HG03521 (cell line): ENCODE results near the gene PTPRE.
A peak's percentile ranks its signal among the peaks of the same experiment; 100 is the strongest.

Experiments
- ATAC-seq: cut with Tn5 transposase; IDR thresholded peaks from one replicate; pipeline ENCODE4 v1.9.1; 2021; ENCODE audit warnings: mild to moderate bottlenecking, moderate library complexity; ENCODE audit not compliant: unreplicated experiment

The PTPRE gene

GRCh38 chr10:127997271-127997670, 90.4 kb downstream of the PTPRE start:
- ATAC-seq: no peak

GRCh38 chr10:127997937-127998336, 91.0 kb downstream of the PTPRE start:
- ATAC-seq: no peak

- ATAC-seq: no peak
Measured at GRCh38 chr10:127998501-127999144, 91.7 kb downstream of the PTPRE start.

- ATAC-seq: no peak
Measured at GRCh38 chr10:127999297-128000129, 92.6 kb downstream of the PTPRE start.

DNA sequence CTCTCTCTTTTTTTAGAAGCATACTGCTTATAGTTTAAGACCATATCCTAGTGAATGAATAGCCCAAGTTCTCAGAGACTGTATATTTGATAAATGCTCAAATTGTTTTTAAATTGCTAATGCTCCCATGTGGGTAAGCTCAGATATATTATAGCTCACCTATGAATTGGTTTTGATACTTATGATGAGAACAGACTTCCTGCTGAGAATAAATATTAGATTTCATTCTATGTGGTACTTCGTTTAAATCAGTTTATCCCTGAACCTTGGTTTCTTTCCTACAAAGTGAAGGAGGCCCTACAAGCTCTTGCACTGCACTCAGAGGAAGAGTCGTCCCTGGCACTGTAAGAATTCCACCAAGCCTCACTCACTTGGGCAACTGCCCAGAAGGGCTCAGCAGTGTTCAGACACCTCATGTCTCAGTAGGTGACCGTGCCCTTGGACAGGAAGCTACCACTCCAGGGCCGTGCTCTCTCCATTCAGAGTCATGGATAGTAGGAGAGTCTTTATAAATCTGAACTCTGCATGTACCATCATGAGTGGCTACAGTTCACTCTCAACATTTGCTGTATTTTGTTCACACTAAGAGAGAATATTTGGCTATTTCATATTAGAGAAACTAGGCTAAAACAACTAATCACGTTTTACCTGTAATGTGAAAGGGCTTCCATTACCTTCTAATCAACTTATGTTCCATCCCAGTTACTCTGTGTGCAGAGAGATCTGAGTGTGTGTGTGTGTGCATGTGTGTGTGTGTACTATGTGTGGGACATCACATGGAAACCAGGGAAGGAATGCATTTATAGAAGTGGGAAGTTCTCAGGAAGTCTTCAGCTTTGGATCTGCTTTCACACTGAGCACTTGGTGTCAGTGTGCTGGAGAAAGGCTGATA, 93.8 kb downstream of the PTPRE start:
- no peak for ATAC-seq

DNA sequence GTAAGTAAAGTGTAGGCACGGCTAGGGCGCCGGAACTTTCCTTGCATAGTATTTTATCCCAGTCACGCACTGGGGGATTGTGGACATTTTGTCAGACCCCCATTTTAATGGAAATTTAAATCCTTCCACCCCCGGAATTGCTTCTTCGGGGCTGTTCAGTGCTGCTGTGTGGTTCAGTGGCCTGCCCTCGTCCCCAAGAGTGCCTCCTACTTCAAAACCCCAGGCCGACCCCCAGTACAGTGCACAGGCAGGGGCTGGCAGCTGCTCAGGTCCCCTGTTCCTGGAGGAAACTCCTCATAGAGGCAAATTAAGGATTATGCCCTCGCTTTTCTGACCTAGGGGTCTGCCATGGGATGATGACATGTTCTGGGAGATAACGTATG, 94.5 kb downstream of the PTPRE start:
- no peak for ATAC-seq

DNA sequence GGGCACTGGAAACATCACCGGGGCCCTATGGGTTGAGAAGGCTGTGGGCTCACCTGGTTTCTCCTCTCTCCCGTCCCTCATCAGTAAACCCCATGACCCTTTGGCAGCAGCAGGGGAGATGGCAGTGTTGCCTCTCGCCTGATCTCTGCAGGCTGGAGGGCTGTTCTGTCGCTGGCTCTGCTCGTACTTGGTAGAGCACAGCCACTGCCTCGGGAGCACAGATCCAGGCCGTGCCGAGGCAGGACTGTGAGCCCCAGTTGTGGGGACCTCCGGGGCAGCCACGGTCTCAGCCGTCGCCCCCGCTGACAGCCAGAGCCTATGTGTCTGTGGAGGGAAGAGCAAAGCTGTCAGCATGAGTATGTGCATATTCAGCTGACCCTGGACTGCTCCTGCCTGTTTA, 94.9 kb downstream of the PTPRE start:
- ATAC-seq: no peak

DNA sequence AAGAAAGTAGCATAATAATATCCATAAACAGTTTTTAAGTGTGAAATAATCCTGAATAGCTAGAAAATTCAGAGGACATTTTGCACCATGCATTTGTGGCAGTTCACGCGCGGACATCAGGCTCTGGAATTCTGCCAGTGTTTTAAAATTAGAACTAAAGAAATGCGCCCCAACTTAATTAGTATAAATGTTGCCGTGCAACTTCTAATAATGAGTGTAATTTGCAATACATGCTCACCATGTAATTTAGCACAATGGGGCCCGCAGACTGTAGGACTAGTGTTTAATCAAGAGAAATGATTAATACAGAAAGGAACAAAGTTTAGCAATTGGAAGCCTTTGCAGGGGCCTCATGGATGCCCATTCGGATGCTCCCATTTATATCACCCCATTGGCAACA, 96.6 kb downstream of the PTPRE start:
- ATAC-seq: no peak

GRCh38 chr10:128005858-128006257, 99.0 kb downstream of the PTPRE start:
- no peak for ATAC-seq

DNA sequence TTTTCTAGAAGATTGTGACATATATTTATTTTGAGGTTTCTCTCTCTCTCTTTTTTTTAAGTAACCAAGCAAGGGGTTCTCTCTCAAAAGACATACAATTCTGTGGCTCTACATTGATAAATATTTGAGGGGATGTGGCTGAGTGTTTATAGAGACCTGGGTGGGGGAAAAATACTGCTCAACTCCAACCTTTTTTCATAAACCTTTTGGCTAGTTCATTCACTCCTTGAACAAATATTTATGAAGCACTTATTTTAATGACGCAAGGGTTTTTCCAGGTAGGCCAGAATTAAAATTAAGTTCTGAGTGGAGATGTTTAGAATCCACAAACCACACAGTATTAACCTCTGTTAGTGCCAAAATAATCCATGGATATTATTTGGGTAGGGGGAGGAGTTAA, 100.2 kb downstream of the PTPRE start:
- ATAC-seq: no peak

GRCh38 chr10:128007971-128008370, 101.1 kb downstream of the PTPRE start:
- ATAC-seq: no peak

- ATAC-seq: no peak
Measured at GRCh38 chr10:128008521-128009250, 101.8 kb downstream of the PTPRE start.

GRCh38 chr10:128009372-128010126, 102.6 kb downstream of the PTPRE start:
- no peak for ATAC-seq

GRCh38 chr10:128011059-128011979, 104.4 kb downstream of the PTPRE start:
- peak; percentile 82 for ATAC-seq

DNA sequence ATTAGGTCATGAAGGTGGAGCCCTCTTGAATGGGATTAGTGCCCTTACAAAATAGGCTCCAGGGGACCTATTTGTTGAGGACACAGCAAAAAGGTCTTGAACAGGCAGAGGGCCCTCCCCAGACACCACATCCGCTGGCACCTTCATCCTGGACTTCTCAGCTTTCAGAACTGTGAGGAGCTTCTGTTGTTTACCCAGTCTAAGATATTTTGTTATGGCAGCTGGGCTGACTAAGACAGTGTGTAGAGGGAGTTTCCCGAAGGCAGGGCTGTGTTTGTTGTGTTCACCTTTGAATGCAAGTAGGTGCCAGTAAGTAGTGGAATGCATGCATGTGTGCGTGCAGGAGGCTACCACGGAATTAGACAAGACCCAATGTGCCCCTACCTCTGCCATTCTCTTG, 106.7 kb downstream of the PTPRE start:
- no peak for ATAC-seq

GRCh38 chr10:128014236-128014635, 107.3 kb downstream of the PTPRE start:
- no peak for ATAC-seq

GRCh38 chr10:128016423-128017060, 109.6 kb downstream of the PTPRE start:
- no peak for ATAC-seq

DNA sequence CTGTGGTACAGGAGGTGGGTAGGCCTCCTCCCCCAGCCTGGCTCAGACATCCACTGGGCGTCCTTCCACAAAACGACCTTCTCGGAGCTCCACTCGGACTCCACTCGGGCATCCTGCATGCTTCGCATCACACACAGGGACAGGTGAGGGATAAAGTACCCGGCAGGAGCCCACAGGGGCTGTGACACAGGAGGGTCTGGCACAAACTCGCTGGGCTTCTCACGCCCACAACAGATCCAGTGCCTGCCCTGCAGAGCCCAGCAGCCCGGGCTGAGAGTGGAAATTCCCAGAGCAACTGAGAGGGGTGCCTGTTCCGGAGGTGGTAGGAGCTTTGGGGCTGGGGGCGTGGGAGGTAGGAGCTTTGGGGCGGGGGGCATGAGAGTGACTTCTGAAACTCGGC, 110.9 kb downstream of the PTPRE start:
- ATAC-seq: no peak

DNA sequence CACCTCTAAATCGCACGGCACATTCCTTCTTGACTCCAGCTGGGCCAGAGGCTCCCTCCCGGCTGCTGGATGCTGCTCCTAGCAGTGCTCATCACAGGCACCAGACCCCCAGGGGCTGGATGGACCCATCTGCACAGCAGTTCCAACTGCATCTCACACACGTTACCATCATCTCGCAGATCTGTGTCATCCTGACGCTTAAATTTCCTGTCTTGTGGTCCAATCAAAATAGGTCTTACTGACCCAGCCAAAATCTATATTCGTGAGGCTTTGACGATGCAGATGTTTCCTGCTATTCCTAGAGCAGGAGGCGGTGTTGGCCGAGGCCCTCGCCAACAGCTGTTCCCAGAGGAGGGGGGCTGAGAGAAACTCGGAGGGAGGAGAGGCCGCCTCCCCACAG, 111.3 kb downstream of the PTPRE start:
- ATAC-seq: no peak
